Spleen (tissue), 11 donors: Measurements from ENCODE around the gene ACAD9. TPM values are rescaled to one million over a fixed set of nuclear protein-coding genes. Genes with fewer than 3 reads are reported as not detected.

Experiments
- DNase-seq: peaks from one replicate; pipeline ENCODE4 v3.0.0-alpha.2; 2020
- H3K27ac ChIP-seq, 8 donors: fragments of 200-600 bp; sonication (generic) in 7 of 8; 1 replicate in 4 of 8; 2 replicates in 4 of 8; pipeline versions ENCODE4 v1.5.0 to v1.8.0; 2016 to 2021; ENCODE audit warnings: inconsistent platforms in 4 of 8, mild to moderate bottlenecking in 4 of 8, moderate library complexity in 1 of 8
- H3K27me3 ChIP-seq, 7 donors: fragments of 200-600 bp; sonication (generic) in 6 of 7; replicated peaks in 1 of 7; 1 replicate in 4 of 7; 2 replicates in 3 of 7; pipeline versions ENCODE4 v1.5.0 to v1.8.0; 2016 to 2021; ENCODE audit warnings: inconsistent platforms in 3 of 7, mild to moderate bottlenecking in 1 of 7
- H3K36me3 ChIP-seq, 6 donors: fragments of 200-600 bp; sonication (generic) in 5 of 6; 1 replicate in 4 of 6; 2 replicates in 2 of 6; pipeline versions ENCODE4 v1.5.0 to v1.8.0; 2016 to 2021; ENCODE audit warnings: inconsistent platforms in 2 of 6
- H3K4me1 ChIP-seq, 6 donors: fragments of 200-600 bp; sonication (generic) in 5 of 6; 1 replicate in 3 of 6; 2 replicates in 3 of 6; pipeline versions ENCODE4 v1.5.0 to v1.8.0; 2016 to 2021; ENCODE audit warnings: inconsistent platforms in 3 of 6
- H3K4me3 ChIP-seq, 8 donors: fragments of 200-600 bp; sonication (generic) in 7 of 8; 1 replicate in 4 of 8; 2 replicates in 4 of 8; pipeline versions ENCODE4 v1.5.0 to v1.8.0; 2016 to 2021; ENCODE audit warnings: inconsistent platforms in 4 of 8, mild to moderate bottlenecking in 4 of 8, moderate library complexity in 2 of 8
- H3K9me3 ChIP-seq, 8 donors: fragments of 200-600 bp; sonication (generic) in 7 of 8; 1 replicate in 4 of 8; 2 replicates in 4 of 8; pipeline versions ENCODE4 v1.5.0 to v1.8.0; 2016 to 2021; ENCODE audit warnings: inconsistent platforms in 4 of 8
- CTCF ChIP-seq, 11 experiments: fragments of 200-600 bp in 7 of 11; fragments of 450-650 bp in 4 of 11; sonication (generic) in 4 of 11; IDR thresholded peaks in 8 of 11; conservative IDR thresholded peaks in 3 of 11; 1 replicate in 7 of 11; 2 replicates in 4 of 11; pipeline versions ENCODE4 v1.4.0 to v1.8.0; 2016 to 2021; ENCODE audit warnings: antibody characterized with exemption in 11 of 11, inconsistent platforms in 4 of 11, mild to moderate bottlenecking in 1 of 11
- POLR2A ChIP-seq, 3 donors: fragments of 450-650 bp; IDR thresholded peaks; one replicate each; pipeline ENCODE4 v1.5.1; 2017; ENCODE audit warnings: antibody characterized with exemption in 3 of 3, mild to moderate bottlenecking in 1 of 3
- POLR2AphosphoS5 ChIP-seq, 3 donors: sonication (generic); formaldehyde crosslinking; IDR thresholded peaks; one replicate each; pipeline ENCODE4 v1.5.1; 2017; ENCODE audit warnings: antibody characterized with exemption in 3 of 3
- WGBS, 5 donors: extraction: QIAGEN DNeasy Blood & Tissue Kit in 3 of 5; methylation state at CpG; one replicate each; pipeline versions ENCODE4 v1.1.5 to v1.1.7; 2013 to 2018; 5-methylcytosine and 5-hydroxymethylcytosine counted together
- intact Hi-C: fragments of 100-400 bp; cut with DNase I; formaldehyde crosslinking; loops from one replicate; pipeline ENCODE4 v1.15.0; 2023; ENCODE audit warnings: low total_unique reads
- polyA plus RNA-seq, 3 donors: library from polyadenylated mRNA; stranded (reverse); fragments of 200-250 nt; gene quantifications; one replicate each; pipeline ENCODE4 v1.2.1, GENCODE V29; 2013
- total RNA-seq, 7 donors: library from RNA; depleted of rRNA in 3 of 7; stranded (reverse); fragments of >200 nt in 3 of 7; fragmentation: NEBNext Ultra II Directional in 4 of 7; extraction: Animal tissue kit (Norgen Biotek cat#: 25700) in 4 of 7; gene quantifications; one replicate each; pipeline versions ENCODE4 v1.1.0 to v1.2.1, GENCODE V29; 2016 to 2021
- donor health status: healthy with polysubstance abuse.
- donor health status: DM: no; HTN: no; CAD: no; lungs with moderate emphysema.
- donor health status: DM: no; HTN: no; CAD: no.
- donor health status: Bipolar disorder and iron deficiency.
- donor health status: healthy.
- donor health status: DM: no; HTN: no; CAD: no.
- donor health status: DM: yes; HTN: yes; CAD: no.

Gene ACAD9
- total and polyA plus RNA-seq, 10 donors: 18.8 to 52.8 (median 46.4) TPM

GRCh38 chr3:128881576-128881975 lies 2.2 kb downstream of the ACAD9 start:
- H3K36me3 ChIP-seq: peaks cover 0 to 57% (median 15%) of the 10 kb centered on the region in 6 donors

GRCh38 chr3:128882719-128883118 lies 3.3 kb downstream of the ACAD9 start:
- Histone ChIP-seq H3K27me3 (no peaks in the 10 kb centered on the region), H3K4me1 (peaks cover 25 to 69% (median 49%) of the 10 kb centered on the region in 6 donors), H3K9me3 (no peaks in the 10 kb centered on the region), H3K4me3 (no peak overlapping the region), H3K36me3 (peaks cover 0 to 68% (median 24%) of the 10 kb centered on the region in 6 donors), H3K27ac (no peak overlapping the region)
- 86 to 96% (median 87%) methylated on average over 1 of the region's 1 CpG for WGBS, 5 donors
- intact Hi-C loops: no loop called here
- DNase-seq: peak; percentile 6
- TF ChIP-seq POLR2A (IDR thresholded peaks at IDR 0.05) (no peak), CTCF (IDR thresholded peaks at IDR 0.05 in 8 of 11, conservative IDR thresholded peaks at IDR 0.05 in 3 of 11) (no peak), POLR2AphosphoS5 (IDR thresholded peaks at IDR 0.05) (no peak)

More at GRCh38 chr3:128881576-128881975, 2.2 kb downstream of the ACAD9 start:
- Histone ChIP-seq H3K9me3 (no peaks in the 10 kb centered on the region), H3K27ac (no peak overlapping the region), H3K4me3 (no peak overlapping the region), H3K27me3 (no peaks in the 10 kb centered on the region), H3K4me1 (peaks cover 25 to 81% (median 53%) of the 10 kb centered on the region in 6 donors)
- WGBS, 5 donors: 85 to 93% (median 92%) methylated on average over 6 of the region's 6 CpGs
- intact Hi-C loops: no loop called here
- TF ChIP-seq CTCF (IDR thresholded peaks at IDR 0.05 in 8 of 11, conservative IDR thresholded peaks at IDR 0.05 in 3 of 11) (no peak), POLR2A (IDR thresholded peaks at IDR 0.05) (no peak), POLR2AphosphoS5 (IDR thresholded peaks at IDR 0.05) (no peak)
- peak; percentile 0 for DNase-seq

DNA sequence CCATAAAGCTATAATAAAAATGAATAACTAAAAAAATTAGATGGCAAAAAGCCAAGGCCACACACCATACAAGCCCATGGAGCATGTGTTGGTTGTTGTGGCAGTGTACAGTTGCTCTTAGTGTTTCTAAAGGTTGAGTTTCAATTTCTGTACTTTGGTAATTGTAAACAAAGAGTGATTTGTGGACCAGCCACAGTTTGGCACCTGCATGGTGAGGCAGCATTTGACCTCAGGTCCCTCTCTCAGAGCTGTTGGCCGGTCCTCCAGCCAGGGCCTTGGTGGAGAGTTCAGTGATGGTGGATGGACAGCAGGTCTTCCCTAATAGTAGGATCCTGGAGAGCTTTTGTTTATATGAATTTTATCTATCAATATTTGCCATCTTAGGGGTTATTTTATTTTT lies 5.6 kb downstream of the ACAD9 start:
- DNase-seq: peak; percentile 27
- H3K9me3 ChIP-seq: no peaks in the 10 kb centered on the region
- TF ChIP-seq POLR2AphosphoS5 (IDR thresholded peaks at IDR 0.05): no peak
- TF ChIP-seq POLR2A (IDR thresholded peaks at IDR 0.05): no peak
- no peak for TF ChIP-seq CTCF (IDR thresholded peaks at IDR 0.05 in 8 of 11, conservative IDR thresholded peaks at IDR 0.05 in 3 of 11)
- no peaks in the 10 kb centered on the region for H3K27me3 ChIP-seq
- intact Hi-C loops: no loop called here
- H3K27ac ChIP-seq: no peak overlapping the region
- H3K36me3 ChIP-seq: peaks cover 0 to 90% (median 29%) of the 10 kb centered on the region in 6 donors
- peaks cover 17 to 52% (median 29%) of the 10 kb centered on the region in 6 donors for H3K4me1 ChIP-seq
- H3K4me3 ChIP-seq: no peak overlapping the region
- WGBS, 5 donors: 88 to 100% (median 92%) methylated on average over 1 of the region's 1 CpG

- intact Hi-C loops: no loop called here
- TF ChIP-seq CTCF (IDR thresholded peaks at IDR 0.05 in 8 of 11, conservative IDR thresholded peaks at IDR 0.05 in 3 of 11) (no peak), POLR2A (IDR thresholded peaks at IDR 0.05) (no peak), POLR2AphosphoS5 (IDR thresholded peaks at IDR 0.05) (no peak)
- Histone ChIP-seq H3K9me3 (no peaks in the 10 kb centered on the region), H3K4me1 (peaks cover 0 to 9% (median 0%) of the 10 kb centered on the region in 6 donors), H3K27ac (no peak overlapping the region), H3K36me3 (peaks cover 5 to 94% (median 36%) of the 10 kb centered on the region in 6 donors), H3K27me3 (no peaks in the 10 kb centered on the region), H3K4me3 (no peak overlapping the region)
- 92 to 96% (median 95%) methylated on average over 7 of the region's 7 CpGs for WGBS, 5 donors
- peak; percentile 23 for DNase-seq
Observed at GRCh38 chr3:128889139-128889894, 9.9 kb downstream of the ACAD9 start.
